ENCODE measurements around the gene ZSCAN22.

ZSCAN22 gene

GRCh38 chr19:58317476-58318072 lies 9.2 kb upstream of the ZSCAN22 start:
- Histone ChIP-seq H3K4me3 (ENCODE audit: low read length in 2 of 2) (no peak overlapping the region), H3K36me3 (ENCODE audit: control insufficient read depth in 2 of 2, insufficient read depth in 2 of 2, low read length in 2 of 2) (peaks cover 33% of the 10 kb centered on the region in 2 donors), H3K9ac (ENCODE audit: low read length in 2 of 2) (no peak overlapping the region), H3K27me3 (ENCODE audit: control insufficient read depth in 1 of 2, insufficient read depth in 2 of 2, low read length in 2 of 2) (no peaks in the 10 kb centered on the region), H3K4me1 (ENCODE audit: control insufficient read depth, insufficient read depth, low read length) (no peaks in the 10 kb centered on the region), H3K9me3 (ENCODE audit: control insufficient read depth in 2 of 2, low read length in 2 of 2) (no peaks in the 10 kb centered on the region), H3K27ac (ENCODE audit: low read length) (no peak overlapping the region)

GRCh38 chr19:58318297-58318696 lies 8.5 kb upstream of the ZSCAN22 start:
- Histone ChIP-seq H3K9me3 (ENCODE audit: control insufficient read depth in 2 of 2, low read length in 2 of 2) (no peaks in the 10 kb centered on the region), H3K36me3 (ENCODE audit: control insufficient read depth in 2 of 2, insufficient read depth in 2 of 2, low read length in 2 of 2) (peaks cover 29% of the 10 kb centered on the region in 2 donors), H3K27ac (ENCODE audit: low read length) (no peak overlapping the region), H3K4me1 (ENCODE audit: control insufficient read depth, insufficient read depth, low read length) (no peaks in the 10 kb centered on the region), H3K9ac (ENCODE audit: low read length in 2 of 2) (no peak overlapping the region), H3K4me3 (ENCODE audit: low read length in 2 of 2) (no peak overlapping the region), H3K27me3 (ENCODE audit: control insufficient read depth in 1 of 2, insufficient read depth in 2 of 2, low read length in 2 of 2) (no peaks in the 10 kb centered on the region)

- Histone ChIP-seq H3K9ac (ENCODE audit: low read length in 2 of 2) (no peak overlapping the region), H3K4me1 (ENCODE audit: control insufficient read depth, insufficient read depth, low read length) (no peaks in the 10 kb centered on the region), H3K36me3 (ENCODE audit: control insufficient read depth in 2 of 2, insufficient read depth in 2 of 2, low read length in 2 of 2) (peaks cover 22 to 24% of the 10 kb centered on the region in 2 donors), H3K9me3 (ENCODE audit: control insufficient read depth in 2 of 2, low read length in 2 of 2) (no peaks in the 10 kb centered on the region), H3K27me3 (ENCODE audit: control insufficient read depth in 1 of 2, insufficient read depth in 2 of 2, low read length in 2 of 2) (no peaks in the 10 kb centered on the region), H3K27ac (ENCODE audit: low read length) (no peak overlapping the region), H3K4me3 (ENCODE audit: low read length in 2 of 2) (no peak overlapping the region)
Measured at GRCh38 chr19:58319241-58319640, 7.6 kb upstream of the ZSCAN22 start.

GRCh38 chr19:58325311-58326022 lies 1.3 kb upstream of the ZSCAN22 start:
- Histone ChIP-seq H3K9ac (ENCODE audit: low read length in 2 of 2) (peak overlapping the region in 1 of 2 donors; percentile 98), H3K36me3 (ENCODE audit: control insufficient read depth in 2 of 2, insufficient read depth in 2 of 2, low read length in 2 of 2) (peaks cover 0 to 8% of the 10 kb centered on the region in 2 donors), H3K27me3 (ENCODE audit: control insufficient read depth in 1 of 2, insufficient read depth in 2 of 2, low read length in 2 of 2) (no peaks in the 10 kb centered on the region), H3K4me1 (ENCODE audit: control insufficient read depth, insufficient read depth, low read length) (peaks cover 33% of the 10 kb centered on the region), H3K9me3 (ENCODE audit: control insufficient read depth in 2 of 2, low read length in 2 of 2) (no peaks in the 10 kb centered on the region), H3K27ac (ENCODE audit: low read length) (no peak overlapping the region), H3K4me3 (ENCODE audit: low read length in 2 of 2) (peak overlapping the region; percentile 98 to 100)

GRCh38 chr19:58326501-58326913 lies 287 bp upstream of the ZSCAN22 start:
- no peaks in the 10 kb centered on the region for H3K27me3 ChIP-seq (ENCODE audit: control insufficient read depth in 1 of 2, insufficient read depth in 2 of 2, low read length in 2 of 2)

GRCh38 chr19:58328999-58329398 lies 2.2 kb downstream of the ZSCAN22 start:
- H3K9me3 ChIP-seq (ENCODE audit: control insufficient read depth in 2 of 2, low read length in 2 of 2) = no peaks in the 10 kb centered on the region
- H3K4me1 ChIP-seq (ENCODE audit: control insufficient read depth, insufficient read depth, low read length) = peaks cover 33% of the 10 kb centered on the region
- no peaks in the 10 kb centered on the region for H3K36me3 ChIP-seq (ENCODE audit: control insufficient read depth in 2 of 2, insufficient read depth in 2 of 2, low read length in 2 of 2)
- no peak overlapping the region for H3K27ac ChIP-seq (ENCODE audit: low read length)
- H3K9ac ChIP-seq (ENCODE audit: low read length in 2 of 2) = no peak overlapping the region
- no peak overlapping the region for H3K4me3 ChIP-seq (ENCODE audit: low read length in 2 of 2)
- no peaks in the 10 kb centered on the region for H3K27me3 ChIP-seq (ENCODE audit: control insufficient read depth in 1 of 2, insufficient read depth in 2 of 2, low read length in 2 of 2)

More at GRCh38 chr19:58326501-58326913, 287 bp upstream of the ZSCAN22 start:
- Histone ChIP-seq H3K27ac (ENCODE audit: low read length) (peak overlapping the region; percentile 86), H3K4me3 (ENCODE audit: low read length in 2 of 2) (peak overlapping the region; percentile 98 to 100), H3K4me1 (ENCODE audit: control insufficient read depth, insufficient read depth, low read length) (peaks cover 33% of the 10 kb centered on the region), H3K9me3 (ENCODE audit: control insufficient read depth in 2 of 2, low read length in 2 of 2) (no peaks in the 10 kb centered on the region), H3K36me3 (ENCODE audit: control insufficient read depth in 2 of 2, insufficient read depth in 2 of 2, low read length in 2 of 2) (peaks cover 0 to 8% of the 10 kb centered on the region in 2 donors), H3K9ac (ENCODE audit: low read length in 2 of 2) (peak overlapping the region; percentile 92 to 98)

- no peak overlapping the region for H3K9ac ChIP-seq (ENCODE audit: low read length in 2 of 2)
- H3K4me3 ChIP-seq (ENCODE audit: low read length in 2 of 2) = no peak overlapping the region
- no peak overlapping the region for H3K27ac ChIP-seq (ENCODE audit: low read length)
- H3K36me3 ChIP-seq (ENCODE audit: control insufficient read depth in 2 of 2, insufficient read depth in 2 of 2, low read length in 2 of 2) = peaks cover 5 to 7% of the 10 kb centered on the region in 2 donors
- H3K4me1 ChIP-seq (ENCODE audit: control insufficient read depth, insufficient read depth, low read length) = peaks cover 31% of the 10 kb centered on the region
- H3K9me3 ChIP-seq (ENCODE audit: control insufficient read depth in 2 of 2, low read length in 2 of 2) = no peaks in the 10 kb centered on the region
- H3K27me3 ChIP-seq (ENCODE audit: control insufficient read depth in 1 of 2, insufficient read depth in 2 of 2, low read length in 2 of 2) = no peaks in the 10 kb centered on the region
Measured at GRCh38 chr19:58330458-58330857, 3.7 kb downstream of the ZSCAN22 start.

- no peaks in the 10 kb centered on the region for H3K9me3 ChIP-seq (ENCODE audit: control insufficient read depth in 2 of 2, low read length in 2 of 2)
- no peak overlapping the region for H3K4me3 ChIP-seq (ENCODE audit: low read length in 2 of 2)
- H3K36me3 ChIP-seq (ENCODE audit: control insufficient read depth in 2 of 2, insufficient read depth in 2 of 2, low read length in 2 of 2) = peaks cover 5 to 19% of the 10 kb centered on the region in 2 donors
- no peak overlapping the region for H3K9ac ChIP-seq (ENCODE audit: low read length in 2 of 2)
- H3K27ac ChIP-seq (ENCODE audit: low read length) = no peak overlapping the region
- H3K4me1 ChIP-seq (ENCODE audit: control insufficient read depth, insufficient read depth, low read length) = peaks cover 13% of the 10 kb centered on the region
- no peaks in the 10 kb centered on the region for H3K27me3 ChIP-seq (ENCODE audit: control insufficient read depth in 1 of 2, insufficient read depth in 2 of 2, low read length in 2 of 2)
Measured at GRCh38 chr19:58332697-58333096, 5.9 kb downstream of the ZSCAN22 start.

GRCh38 chr19:58334691-58335249 lies 8.0 kb downstream of the ZSCAN22 start:
- Histone ChIP-seq H3K4me1 (ENCODE audit: control insufficient read depth, insufficient read depth, low read length) (no peaks in the 10 kb centered on the region), H3K27me3 (ENCODE audit: control insufficient read depth in 1 of 2, insufficient read depth in 2 of 2, low read length in 2 of 2) (no peaks in the 10 kb centered on the region), H3K27ac (ENCODE audit: low read length) (no peak overlapping the region), H3K9me3 (ENCODE audit: control insufficient read depth in 2 of 2, low read length in 2 of 2) (no peaks in the 10 kb centered on the region), H3K9ac (ENCODE audit: low read length in 2 of 2) (no peak overlapping the region), H3K4me3 (ENCODE audit: low read length in 2 of 2) (no peak overlapping the region), H3K36me3 (ENCODE audit: control insufficient read depth in 2 of 2, insufficient read depth in 2 of 2, low read length in 2 of 2) (peaks cover 15 to 38% of the 10 kb centered on the region in 2 donors)

- Histone ChIP-seq H3K27me3 (ENCODE audit: control insufficient read depth in 1 of 2, insufficient read depth in 2 of 2, low read length in 2 of 2) (no peaks in the 10 kb centered on the region), H3K36me3 (ENCODE audit: control insufficient read depth in 2 of 2, insufficient read depth in 2 of 2, low read length in 2 of 2) (peaks cover 15 to 41% of the 10 kb centered on the region in 2 donors), H3K4me1 (ENCODE audit: control insufficient read depth, insufficient read depth, low read length) (no peaks in the 10 kb centered on the region), H3K27ac (ENCODE audit: low read length) (no peak overlapping the region), H3K9ac (ENCODE audit: low read length in 2 of 2) (no peak overlapping the region), H3K4me3 (ENCODE audit: low read length in 2 of 2) (no peak overlapping the region), H3K9me3 (ENCODE audit: control insufficient read depth in 2 of 2, low read length in 2 of 2) (no peaks in the 10 kb centered on the region)
Measured at GRCh38 chr19:58335630-58336029, 8.8 kb downstream of the ZSCAN22 start.

- H3K4me3 ChIP-seq (ENCODE audit: low read length in 2 of 2) = no peak overlapping the region
- H3K36me3 ChIP-seq (ENCODE audit: control insufficient read depth in 2 of 2, insufficient read depth in 2 of 2, low read length in 2 of 2) = peaks cover 15 to 44% of the 10 kb centered on the region in 2 donors
- no peak overlapping the region for H3K9ac ChIP-seq (ENCODE audit: low read length in 2 of 2)
- no peaks in the 10 kb centered on the region for H3K4me1 ChIP-seq (ENCODE audit: control insufficient read depth, insufficient read depth, low read length)
- no peak overlapping the region for H3K27ac ChIP-seq (ENCODE audit: low read length)
- H3K9me3 ChIP-seq (ENCODE audit: control insufficient read depth in 2 of 2, low read length in 2 of 2) = no peaks in the 10 kb centered on the region
- H3K27me3 ChIP-seq (ENCODE audit: control insufficient read depth in 1 of 2, insufficient read depth in 2 of 2, low read length in 2 of 2) = no peaks in the 10 kb centered on the region
Measured at GRCh38 chr19:58336216-58336615, 9.4 kb downstream of the ZSCAN22 start.

All from stomach smooth muscle (tissue), 2 donors.